NCI-H774 (cell line): ENCODE results near the gene IGF2.
"Not testable (repeated sequence)": the region's sequence is repeated elsewhere in the genome, so short reads cannot be mapped to it uniquely, and the experiment has no call there.

Source experiments
- DNase-seq: peaks from one replicate; lab custom pipeline; 2025; lab: John Stamatoyannopoulos, UW

Gene IGF2, protein sequence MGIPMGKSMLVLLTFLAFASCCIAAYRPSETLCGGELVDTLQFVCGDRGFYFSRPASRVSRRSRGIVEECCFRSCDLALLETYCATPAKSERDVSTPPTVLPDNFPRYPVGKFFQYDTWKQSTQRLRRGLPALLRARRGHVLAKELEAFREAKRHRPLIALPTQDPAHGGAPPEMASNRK

GRCh38 chr11:2139123-2139521 is at the start of gene IGF2:
Gene IGF2, minus strand, starts transcription at chr11:2139389. Its CDS starts 3,866 bp downstream, at chr11:2135523.
- no peak for DNase-seq

DNA sequence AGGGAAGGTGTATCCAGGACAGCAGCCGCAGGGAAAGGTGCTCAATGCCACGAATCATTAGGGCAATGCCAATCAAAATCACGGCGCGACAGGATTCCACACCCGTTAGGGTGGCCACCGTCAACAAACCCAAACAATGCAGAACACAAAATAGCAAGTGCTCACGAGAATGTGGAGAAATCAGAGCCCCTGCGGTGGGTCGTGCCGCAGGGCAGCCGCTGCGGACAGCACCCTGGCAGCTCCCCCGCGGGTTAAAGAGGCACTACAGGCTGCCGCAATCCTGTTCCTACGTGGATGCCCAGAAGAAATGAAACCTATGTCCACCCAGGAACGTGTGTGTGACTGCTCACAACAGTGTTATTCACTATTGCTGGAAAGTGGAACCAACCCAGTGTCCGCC is 49.6 kb upstream of the IGF2 start:
- DNase-seq, result no peak

DNA sequence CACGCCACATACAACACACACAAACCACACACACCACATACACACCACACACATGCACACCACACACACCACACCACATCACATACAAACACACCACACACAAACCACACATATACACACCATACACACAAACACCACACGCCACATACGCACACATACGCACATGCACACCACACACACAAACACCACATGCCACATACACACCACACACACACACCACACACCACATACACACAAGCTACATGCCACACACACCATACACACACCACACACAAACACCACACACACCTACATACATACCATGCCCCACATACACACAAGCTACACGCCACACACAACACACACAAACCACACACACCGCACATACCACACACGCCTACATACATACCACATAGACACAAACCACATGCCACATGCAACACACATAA is 48.1 kb upstream of the IGF2 start:
- DNase-seq, result no peak

DNA sequence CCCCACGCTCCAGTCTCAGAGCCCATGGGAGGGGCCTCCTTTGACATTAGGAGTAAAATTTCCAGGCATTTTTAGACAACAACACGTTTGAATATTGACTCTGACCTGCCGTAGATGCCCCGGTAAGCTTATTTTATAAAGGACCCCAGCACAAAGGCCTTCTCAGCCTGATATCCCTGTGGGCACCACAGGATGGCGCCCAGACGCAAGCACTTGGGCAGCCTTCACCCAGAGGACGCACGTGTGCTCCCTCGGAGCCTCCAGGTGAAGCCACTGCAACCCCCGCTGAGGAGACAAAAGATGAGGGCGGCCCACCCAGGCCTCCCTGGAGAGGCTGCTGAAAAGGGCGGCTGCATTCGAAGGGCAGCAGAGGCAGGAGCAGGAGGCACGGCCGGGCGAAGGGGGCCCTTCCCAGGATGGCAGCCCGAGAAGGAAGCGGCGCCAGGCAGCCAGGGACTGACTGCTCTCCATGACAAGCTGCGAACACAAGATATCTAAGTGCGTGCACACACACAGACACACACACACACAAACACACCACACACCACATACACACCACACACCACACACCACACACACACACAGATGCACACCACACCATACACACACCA is 47.6 kb upstream of the IGF2 start:
- DNase-seq, result peak; percentile 45

GRCh38 chr11:2185324-2186085 is 46.3 kb upstream of the IGF2 start:
- DNase-seq, result no peak

- DNase-seq, result no peak
These were observed 43.7 kb upstream of the IGF2 start for GRCh38 chr11:2182692-2183474.

DNA sequence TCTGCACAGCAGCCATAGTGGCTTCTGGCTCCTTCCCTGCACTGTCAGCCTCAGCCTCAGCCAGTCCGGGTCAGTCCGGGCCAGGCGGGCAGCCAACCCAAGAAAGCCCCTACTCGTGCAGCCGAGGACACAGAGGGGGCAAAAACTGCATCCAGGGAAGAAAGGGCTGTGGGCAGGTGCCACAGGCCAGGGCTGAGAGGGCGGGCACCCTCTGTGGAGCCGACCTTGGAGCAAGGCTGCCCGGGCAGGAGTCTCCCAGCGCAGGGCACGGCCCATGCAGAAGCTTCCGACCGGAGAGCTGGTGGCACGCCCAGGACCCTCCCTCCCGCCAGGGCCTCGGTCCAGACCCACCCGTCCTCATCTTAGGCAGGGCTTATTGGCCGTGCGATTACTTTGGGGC is 42.9 kb upstream of the IGF2 start:
- no peak for DNase-seq

GRCh38 chr11:2180789-2181370 is 41.7 kb upstream of the IGF2 start:
- no peak for DNase-seq

DNA sequence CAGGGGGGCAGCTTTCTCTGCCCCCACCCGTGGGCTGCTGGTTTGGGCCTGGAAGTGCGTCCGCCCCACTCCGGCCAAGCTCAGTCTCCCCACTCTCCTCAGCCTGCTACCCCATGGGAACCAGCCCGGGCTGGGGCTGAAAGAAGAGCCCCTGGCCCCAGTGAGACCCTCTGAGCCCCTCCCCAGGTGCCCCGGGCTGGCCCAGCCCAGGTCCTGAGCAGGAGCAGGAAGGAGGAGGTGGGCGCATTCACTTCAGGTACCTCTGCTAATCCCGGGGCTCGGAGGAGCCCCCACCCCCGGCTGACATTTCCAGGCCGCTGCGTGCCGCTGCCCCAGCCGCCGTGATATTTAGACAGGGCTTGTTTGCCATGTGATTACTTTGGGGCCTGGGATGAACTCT is 41.2 kb upstream of the IGF2 start:
- DNase-seq, result no peak

- DNase-seq, result no peak
These were observed 40.3 kb upstream of the IGF2 start for GRCh38 chr11:2179516-2179915.

- no peak for DNase-seq
These were observed 39.8 kb upstream of the IGF2 start for GRCh38 chr11:2178906-2179494.

- not testable (repeated sequence) for DNase-seq
These were observed 39.0 kb upstream of the IGF2 start for GRCh38 chr11:2178055-2178773.

DNA sequence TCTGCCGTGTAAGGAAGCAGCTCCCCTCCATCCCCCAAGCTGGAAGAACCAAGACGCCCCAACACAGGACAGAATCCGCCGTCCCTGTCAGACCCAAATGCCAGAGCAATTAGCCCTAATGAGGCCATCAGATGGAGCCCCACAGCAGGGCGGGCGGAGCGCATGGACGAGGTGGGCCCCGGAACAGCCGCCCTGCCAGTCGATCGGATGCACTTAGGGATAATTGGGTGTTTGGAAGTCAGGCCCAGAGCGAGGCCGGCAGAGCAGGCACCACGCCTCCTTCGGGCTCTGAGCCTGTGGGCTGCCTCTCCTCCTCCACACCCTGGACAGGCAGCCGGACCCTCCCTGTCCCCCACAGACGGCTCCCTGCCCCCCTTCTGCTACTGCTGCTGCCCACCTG is 37.9 kb upstream of the IGF2 start:
- DNase-seq, result no peak

GRCh38 chr11:2176389-2176900 is 37.3 kb upstream of the IGF2 start:
- no peak for DNase-seq

GRCh38 chr11:2175659-2176058 is 36.5 kb upstream of the IGF2 start:
- DNase-seq, result no peak

DNA sequence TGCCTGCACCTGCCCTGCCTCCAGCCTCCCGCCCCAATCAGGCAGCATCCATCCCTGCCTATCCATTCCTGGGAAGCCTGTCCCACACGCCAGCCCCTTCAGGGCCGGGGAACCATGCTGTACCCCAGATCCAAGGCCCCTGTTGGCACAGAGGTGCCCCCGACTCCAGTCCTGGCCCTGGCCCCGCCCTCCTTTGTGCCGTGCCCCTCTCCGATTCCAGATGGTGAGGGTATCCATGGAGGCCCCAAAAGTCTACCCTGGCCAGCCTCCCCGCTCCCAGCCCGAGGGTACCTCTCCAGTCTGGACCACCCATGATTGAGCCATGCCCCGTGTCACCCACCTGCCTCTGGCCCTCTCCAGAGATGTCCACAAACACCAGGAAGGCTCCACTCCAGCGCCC is 35.2 kb upstream of the IGF2 start:
- no peak for DNase-seq

- DNase-seq, result no peak
These were observed 34.6 kb upstream of the IGF2 start for GRCh38 chr11:2173761-2174160.

DNA sequence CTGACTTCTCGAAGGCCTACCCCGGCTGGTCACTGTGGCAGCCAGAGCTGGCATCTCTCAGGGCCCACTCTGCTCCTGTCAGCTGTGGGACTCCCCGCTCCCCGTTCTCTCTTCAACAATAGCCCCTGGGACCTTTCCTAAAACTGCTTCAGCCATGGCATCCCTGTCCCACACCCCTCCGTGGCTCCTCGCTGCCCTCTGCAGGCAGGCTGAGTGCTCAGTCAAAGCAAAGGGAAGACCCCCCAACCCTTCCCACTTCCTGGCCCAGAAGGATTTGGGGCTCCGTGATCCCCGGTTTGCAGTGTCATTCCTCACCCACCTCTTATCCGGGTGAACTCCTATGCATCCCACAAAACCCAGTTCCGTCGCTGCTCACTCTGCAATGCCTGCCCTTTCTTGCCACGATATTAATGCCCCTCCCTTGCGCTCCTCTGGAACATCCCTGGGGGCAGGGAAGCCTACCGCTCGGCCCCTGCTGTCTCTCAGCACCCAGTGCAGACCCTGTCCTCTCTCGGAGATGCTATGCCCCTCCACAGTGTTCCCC is 34.0 kb upstream of the IGF2 start:
- DNase-seq, result no peak

DNA sequence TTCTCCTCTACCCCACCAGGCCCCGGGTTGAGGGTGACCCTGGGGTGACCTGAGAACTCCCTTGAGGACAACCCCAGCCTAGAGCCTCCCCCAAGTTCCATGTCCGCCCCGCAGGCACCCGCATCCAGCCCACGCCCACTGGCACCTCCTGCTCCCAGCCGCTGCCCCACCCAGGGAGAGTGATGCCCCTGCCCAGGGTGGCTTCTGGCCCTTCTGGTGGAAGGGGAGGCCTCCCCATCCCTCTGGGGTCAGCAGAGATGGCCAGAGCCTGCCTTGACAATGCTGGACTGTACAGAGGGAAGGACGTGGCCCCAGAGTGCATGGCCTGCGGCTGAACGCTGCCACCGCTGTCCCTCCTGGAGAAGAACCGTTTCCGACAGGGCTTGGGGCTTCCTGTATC is 33.5 kb upstream of the IGF2 start:
- DNase-seq, result no peak

DNA sequence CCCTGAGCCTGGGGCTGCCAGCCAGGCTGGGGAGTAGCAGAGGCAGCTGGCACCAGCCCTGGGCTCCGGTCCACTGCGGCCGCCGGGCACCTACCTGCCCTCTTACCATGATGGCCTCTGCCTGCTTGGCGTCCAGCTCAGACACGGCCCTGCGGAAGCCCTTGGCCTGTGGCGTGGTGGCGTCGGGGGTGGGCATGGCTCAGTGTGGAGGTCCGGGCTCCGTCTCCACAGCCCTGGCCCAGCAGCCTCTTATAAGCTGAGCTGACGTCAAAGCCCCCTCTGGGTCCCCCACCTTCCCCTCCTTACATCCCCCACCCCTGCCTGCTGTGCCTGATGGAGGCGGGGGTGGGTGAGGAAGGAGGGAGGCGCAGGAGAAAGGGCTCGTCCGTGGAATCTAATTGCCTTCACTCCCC is 32.4 kb upstream of the IGF2 start, which contains the start of gene TH:
TH (minus strand) TSS at position 225 of the 413 bp plus-strand sequence; CDS start at position 196, 29 bp downstream.
- no peak for DNase-seq
